Limb (tissue), 2 donors: ENCODE measurements around the gene ANKFN1.
"Not testable (repeated sequence)": the region's sequence is repeated elsewhere in the genome, so short reads cannot be mapped to it uniquely, and the experiment has no call there.

Experiments used
- DNase-seq, 2 donors: peaks; one replicate each; pipeline ENCODE4 v3.0.0-alpha.2; 2016; ENCODE audit errors: extremely low spot score in 2 of 2

ANKFN1 gene

DNA sequence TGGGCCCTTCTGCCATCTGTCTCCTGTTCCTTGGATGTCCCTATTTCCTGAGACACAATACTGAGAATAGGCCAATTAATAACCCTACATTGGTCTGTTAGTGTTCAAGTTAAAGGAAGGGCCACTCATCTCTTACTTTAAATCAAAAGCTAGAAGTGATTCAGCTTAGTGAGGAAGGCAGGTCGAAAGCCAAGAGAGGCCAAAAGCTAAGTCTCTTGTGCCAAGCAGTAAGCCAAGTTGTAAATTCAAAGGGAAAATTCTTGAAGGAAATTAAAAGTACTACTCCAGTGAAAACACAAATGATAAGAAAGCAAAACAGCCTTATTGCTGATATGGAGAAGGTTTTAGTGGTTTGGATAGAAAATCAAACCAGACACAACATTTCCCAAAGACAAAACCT, 28.8 kb downstream of the ANKFN1 start:
- DNase-seq: no peak

DNA sequence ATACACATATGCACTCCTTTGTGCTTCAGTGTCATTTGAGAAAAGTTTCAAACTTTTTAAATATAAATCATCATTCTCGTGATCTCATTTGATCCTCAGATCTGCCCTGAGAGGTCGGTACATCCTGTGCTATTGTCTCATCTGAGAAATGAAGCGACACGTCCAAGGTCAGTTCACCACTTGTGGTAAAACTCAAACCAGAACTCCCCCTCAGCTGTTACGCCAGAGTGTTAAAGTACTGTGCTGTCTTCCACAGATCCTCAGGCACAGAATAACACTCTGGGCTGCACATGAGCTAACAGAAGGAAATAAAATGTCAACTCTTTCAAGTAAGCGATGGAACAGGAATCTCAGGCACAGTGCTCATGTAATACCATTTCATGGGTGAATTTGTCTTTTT, 31.4 kb downstream of the ANKFN1 start:
- DNase-seq: no peak

- DNase-seq: no peak
These were observed 32.4 kb downstream of the ANKFN1 start for GRCh38 chr17:56185491-56186221.

DNA sequence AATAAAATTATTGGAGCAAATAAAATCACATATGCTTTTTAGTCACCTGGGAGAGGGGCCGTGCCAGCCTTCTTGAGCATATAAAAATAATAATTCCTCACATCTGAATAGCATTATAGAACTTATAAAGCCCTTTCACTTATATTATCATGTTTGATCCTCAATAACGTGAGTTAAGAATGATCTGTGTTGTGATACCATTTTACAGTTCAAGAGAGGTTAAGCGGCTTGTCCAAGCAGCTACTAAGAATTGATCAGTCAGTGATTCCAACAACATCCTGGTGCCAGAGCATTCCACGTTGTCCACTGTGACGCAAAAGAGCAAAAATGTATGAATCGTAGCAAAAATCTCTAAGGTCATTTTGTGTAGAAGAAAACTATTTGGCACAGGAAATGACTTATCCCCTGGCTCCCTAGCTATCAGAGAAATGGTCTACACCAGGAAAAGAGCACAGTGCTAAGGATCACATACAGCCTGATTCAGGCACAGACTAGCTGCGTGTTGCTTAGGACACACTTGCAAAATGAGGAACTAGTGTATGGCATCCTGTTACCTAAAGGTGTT, 33.0 kb downstream of the ANKFN1 start:
- no peak for DNase-seq

GRCh38 chr17:56203430-56203829, 50.2 kb downstream of the ANKFN1 start:
- no peak for DNase-seq

DNA sequence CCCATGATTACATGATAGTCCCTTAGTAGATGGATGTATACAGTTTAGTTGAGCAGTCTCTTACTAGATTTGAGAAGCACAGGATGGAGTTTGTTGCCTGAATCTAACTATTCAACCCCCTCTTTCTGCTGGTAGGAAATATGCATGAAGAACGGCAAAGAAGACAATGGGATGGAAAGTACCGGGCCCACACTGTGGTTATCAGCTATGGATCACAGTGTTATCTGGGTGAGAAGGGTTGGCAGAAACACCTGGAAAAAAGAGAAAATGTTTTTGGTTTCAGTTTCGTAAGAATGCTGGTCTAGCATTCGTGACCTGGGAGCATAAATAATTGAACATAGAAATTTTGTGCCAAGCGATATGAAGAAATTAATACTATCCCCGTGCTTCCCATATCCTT, 53.1 kb downstream of the ANKFN1 start:
- no peak for DNase-seq

DNA sequence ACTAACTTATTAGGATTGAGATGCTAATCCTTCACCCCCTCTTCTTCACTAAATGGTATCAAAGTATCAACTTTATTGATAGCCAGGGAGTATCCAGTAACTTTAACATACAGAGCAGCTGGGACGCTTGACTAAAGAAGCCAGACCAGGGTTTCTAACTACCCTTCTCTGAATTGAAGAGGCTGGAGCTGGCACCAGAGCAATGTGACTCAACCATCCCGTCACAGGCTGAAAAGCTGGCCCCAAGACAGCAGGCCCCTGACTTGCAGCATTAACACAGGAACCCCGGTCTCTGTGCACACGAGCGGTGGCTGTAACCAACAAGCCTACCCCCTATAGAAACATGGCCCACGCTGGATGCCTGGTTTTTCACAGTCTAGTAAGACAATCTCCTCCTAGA, 59.8 kb downstream of the ANKFN1 start:
- DNase-seq: no peak

DNA sequence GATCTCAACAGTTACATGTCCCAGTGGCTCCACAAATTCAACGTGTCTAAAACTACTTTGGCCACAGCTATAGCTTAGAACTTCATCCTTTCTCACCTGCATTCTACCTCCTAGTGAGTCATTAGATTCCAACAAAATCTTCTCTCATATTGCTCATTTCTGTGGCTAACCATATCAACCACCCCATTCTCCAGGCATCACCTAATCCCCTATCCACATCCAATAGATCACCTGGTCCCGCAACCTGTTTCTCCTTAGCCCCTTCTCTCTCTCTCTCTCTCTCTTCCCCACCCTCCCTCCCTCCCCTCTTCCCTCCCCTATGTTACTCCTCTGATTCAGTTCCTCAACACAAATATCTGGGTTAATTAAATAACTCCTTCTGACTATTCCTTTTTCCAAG, 64.6 kb downstream of the ANKFN1 start:
- no peak for DNase-seq

DNA sequence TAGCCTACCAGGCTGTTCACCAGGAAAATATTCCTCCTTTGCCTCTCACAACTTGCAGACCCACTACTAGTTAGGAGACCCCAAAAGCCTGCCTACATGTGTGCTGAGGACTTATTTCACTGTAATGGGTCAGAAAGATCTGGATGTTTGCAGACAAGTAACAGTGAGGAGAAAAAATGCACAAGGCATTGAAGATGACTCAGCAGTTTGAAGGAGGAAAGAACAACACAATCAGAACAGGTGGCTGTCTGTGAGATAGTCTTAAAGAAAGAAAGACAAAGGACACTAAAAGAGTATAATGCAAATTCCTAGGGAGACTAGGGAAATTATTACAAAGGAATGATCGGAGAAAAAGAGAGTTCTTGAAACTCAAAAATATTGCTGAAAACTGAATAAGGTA, 69.0 kb downstream of the ANKFN1 start:
- DNase-seq: no peak

DNA sequence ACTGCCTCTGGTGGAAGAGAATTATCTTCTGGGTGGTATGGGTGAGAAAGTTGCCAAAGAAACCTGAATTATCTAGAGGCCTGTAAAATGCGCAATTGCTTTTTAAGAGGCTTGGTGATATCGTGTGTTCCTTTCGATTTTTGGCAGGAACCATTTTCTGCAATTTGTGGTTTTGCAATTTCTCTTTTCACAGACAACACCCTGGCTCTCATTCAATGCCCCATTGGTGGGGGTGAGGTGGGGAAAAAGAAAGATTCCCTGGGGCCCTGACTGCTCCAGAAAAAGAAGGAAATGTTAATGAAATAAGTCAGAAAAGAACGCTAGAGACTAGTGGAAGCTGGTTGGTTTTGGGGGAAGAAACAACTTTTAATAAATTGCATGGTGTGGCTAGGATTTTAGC, 77.4 kb downstream of the ANKFN1 start:
- DNase-seq: no peak

DNA sequence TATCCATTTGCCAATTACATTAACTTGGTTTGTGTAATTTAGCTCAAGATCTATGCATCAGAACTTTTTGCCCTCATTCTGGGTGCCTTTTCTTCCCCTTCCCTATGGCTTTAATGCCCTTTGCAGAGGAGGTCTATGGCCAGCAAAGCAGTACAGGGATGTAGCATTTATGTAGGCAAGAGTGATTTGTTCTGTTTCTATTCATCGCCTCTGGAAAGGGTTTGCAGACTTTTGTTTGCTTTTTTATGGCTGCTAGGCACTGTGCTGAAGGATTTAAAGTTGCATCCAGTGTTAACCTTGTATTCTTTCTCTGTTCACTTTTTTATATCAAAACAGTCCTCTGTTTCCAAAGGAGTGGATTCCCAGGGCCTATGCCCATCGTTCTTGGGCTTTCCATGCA, 78.0 kb downstream of the ANKFN1 start:
- no peak for DNase-seq

GRCh38 chr17:56231693-56232092, 78.4 kb downstream of the ANKFN1 start:
- DNase-seq: no peak

GRCh38 chr17:56244268-56244890, 91.1 kb downstream of the ANKFN1 start:
- DNase-seq: no peak

- DNase-seq: no peak
These were observed 94.5 kb downstream of the ANKFN1 start for GRCh38 chr17:56247816-56248215.

DNA sequence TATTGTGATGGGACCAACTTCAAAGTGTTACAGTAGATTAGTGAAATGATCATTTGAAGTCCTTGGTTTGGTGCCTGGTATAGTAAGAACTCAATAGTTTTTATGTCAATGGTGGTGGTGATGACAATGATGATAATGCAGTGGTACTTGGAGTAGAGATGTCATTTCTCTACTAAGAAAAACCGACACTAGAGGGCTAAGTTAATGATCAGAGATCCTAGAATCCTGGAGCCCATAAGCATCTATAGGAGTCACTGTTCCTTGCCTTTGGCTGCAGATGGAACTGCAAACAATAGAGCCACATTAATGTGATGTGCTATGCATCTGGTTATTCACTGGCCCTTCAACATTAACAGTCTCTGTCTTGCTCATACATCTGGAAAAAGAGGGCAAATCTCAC, 103.8 kb downstream of the ANKFN1 start:
- no peak for DNase-seq

DNA sequence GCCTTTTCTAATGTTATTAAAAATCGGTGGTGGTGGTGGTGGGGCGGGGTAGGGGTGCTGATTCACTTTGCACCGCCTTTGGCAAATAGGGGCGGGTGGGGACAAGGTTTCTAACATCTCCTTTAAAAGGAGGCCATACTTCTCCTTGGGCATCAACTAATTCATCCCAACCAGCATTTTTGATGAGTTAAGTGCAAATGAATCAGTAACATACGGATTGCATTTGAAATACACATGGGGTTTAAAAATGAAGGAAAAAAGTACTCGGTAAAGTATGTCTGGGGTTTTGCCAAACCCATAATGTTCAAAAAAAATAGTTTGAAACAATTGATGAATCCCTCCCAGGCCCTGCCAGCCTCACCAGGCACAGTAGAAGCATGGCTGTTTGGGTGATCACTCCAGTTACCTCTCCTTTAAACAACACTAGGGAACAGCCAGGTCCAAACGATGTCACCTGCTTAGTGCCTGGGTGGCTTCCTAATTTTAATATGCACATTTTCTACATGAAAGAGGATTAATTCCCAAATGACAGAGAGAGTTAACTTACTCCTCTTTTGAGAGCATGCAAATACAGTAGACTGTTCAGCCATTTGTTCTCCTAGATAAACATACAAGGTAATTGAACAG, 107.2 kb downstream of the ANKFN1 start:
- no peak for DNase-seq

- no peak for DNase-seq
These were observed 109.5 kb downstream of the ANKFN1 start for GRCh38 chr17:56262803-56263202.

DNA sequence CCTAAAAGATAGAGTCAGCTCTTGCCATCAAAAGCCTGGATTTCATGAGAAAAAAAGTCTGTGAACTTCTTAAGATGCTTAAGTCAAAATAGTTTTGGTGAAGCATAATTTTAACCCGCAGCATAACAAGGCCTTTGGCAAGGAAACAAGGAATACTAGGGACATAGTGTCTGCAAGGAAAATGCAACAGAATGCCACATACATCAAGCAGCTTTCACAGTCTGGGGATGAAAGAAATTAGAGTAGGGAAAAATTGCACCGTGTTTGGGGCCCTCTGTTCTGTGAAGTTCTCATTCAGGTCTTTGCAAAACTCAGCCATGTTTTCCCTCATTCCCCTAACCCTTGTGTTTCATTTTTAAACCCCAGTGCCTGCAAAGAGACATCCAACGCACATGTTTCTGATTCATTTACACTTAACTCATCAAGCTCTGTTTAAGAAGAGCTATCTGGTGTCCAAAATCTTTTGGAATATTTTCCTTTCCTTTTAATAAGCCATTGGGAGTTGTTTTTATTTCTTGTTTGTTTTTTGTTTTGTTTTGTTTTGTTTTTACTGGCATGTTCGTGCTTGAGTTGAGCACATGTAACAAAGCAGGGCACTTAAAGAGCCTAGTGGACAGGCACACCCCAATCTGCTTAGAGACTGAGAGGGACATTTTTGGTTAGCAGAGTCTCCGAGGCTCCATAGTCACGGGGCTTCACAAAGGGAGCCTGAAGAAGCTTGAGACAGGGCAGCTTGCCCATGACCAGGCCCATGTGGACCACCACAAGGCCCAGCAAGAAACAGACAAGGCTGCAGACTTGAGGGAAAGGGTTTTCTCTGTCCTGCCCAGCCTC, 116.5 kb downstream of the ANKFN1 start:
- no peak for DNase-seq

DNA sequence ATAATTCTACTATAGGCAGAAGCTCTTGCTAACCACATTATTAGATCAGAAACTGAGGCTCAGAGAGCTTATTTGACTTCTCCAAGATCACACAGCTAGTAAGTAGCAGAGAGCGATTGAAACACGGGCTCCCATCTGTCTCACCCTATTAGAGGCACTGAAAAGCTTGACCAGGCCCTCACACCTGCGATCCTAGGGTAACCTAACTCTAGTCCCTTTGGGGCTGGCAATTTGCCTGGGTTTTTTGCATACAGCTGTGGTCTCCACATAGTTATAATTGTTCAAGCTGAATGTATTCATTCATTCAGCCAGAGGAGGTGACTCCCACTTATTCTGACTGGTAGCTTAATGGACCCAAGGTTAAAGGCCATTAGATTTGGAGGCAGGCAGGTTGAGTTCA, 121.2 kb downstream of the ANKFN1 start:
- no peak for DNase-seq

DNA sequence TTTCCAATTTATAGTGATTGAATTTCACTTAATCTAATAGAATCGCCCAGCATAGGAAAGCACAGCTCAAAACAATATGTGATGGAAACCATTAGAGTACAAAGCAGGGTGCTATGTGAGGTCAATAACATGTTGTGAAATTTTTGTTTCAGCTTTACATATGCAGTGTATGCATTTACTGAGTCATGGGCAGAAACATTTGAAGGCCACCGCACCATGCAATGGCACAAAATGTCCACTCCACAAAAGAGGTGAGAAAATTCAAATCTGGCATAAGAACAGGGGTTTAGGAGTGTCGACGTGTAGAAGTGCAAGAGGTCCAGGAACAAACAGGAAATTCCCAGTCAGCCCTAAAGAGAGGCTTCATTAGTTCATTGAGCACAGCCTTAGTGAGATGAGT, 131.2 kb downstream of the ANKFN1 start:
- DNase-seq: no peak

DNA sequence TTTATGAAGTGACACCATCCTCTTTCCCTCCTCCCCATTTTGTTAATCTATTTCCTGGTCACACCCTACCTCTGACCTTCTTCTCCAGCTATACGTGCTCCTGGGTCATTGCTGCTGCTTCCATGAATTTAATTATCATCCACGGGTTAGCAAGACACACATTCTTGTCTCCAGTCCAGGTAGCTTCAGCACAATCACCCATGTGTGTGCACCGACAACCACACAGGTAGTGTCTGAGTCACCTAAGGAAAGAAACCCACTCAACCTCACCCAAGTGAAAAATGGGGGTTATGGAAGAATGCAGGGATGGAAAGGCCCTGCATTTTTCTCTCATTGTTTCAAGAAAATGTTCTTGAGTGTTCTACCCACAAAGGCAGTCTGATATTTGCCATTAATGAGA, 135.5 kb downstream of the ANKFN1 start:
- DNase-seq: not testable (repeated sequence)

- DNase-seq: no peak
These were observed 136.0 kb downstream of the ANKFN1 start for GRCh38 chr17:56289321-56289720.
